Esophagus squamous epithelium (tissue), 5 donors: ENCODE results near the gene ZNF407. TPM values are rescaled to one million over a fixed set of nuclear protein-coding genes. Genes with fewer than 3 reads are reported as not detected.
A peak's percentile ranks its signal among the peaks of the same experiment; 100 is the strongest.

Experiments used
- DNase-seq: peaks from one replicate; lab custom pipeline; 2025; lab: John Stamatoyannopoulos, UW
- H3K27ac ChIP-seq, 4 donors: fragments of 200-600 bp; sonication (generic); one replicate each; pipeline ENCODE4 v1.5.1; 2016 to 2019; ENCODE audit warnings: mild to moderate bottlenecking in 1 of 4
- H3K27me3 ChIP-seq, 4 donors: fragments of 200-600 bp; sonication (generic); 1 replicate in 3 of 4; 2 replicates in 1 of 4; pipeline versions ENCODE4 v1.5.1 to v1.6.0; 2017 to 2021; ENCODE audit warnings: antibody characterized with exemption in 1 of 4
- H3K36me3 ChIP-seq, 3 donors: fragments of 200-600 bp; sonication (generic); one replicate each; pipeline ENCODE4 v1.5.1; 2016 to 2019
- H3K4me1 ChIP-seq, 3 donors: fragments of 200-600 bp; sonication (generic); one replicate each; pipeline ENCODE4 v1.5.1; 2017 to 2019
- H3K4me3 ChIP-seq, 4 donors: fragments of 200-600 bp; sonication (generic); 1 replicate in 3 of 4; 2 replicates in 1 of 4; pipeline ENCODE4 v1.5.1; 2016 to 2019; ENCODE audit warnings: mild to moderate bottlenecking in 2 of 4, moderate library complexity in 1 of 4
- H3K9me3 ChIP-seq, 3 donors: fragments of 200-600 bp; sonication (generic); one replicate each; pipeline ENCODE4 v1.5.1; 2016 to 2019
- POLR2A ChIP-seq, 4 donors: fragments of 450-650 bp; IDR thresholded peaks; one replicate each; pipeline ENCODE4 v1.6.1; 2017; ENCODE audit warnings: antibody characterized with exemption in 4 of 4, mild to moderate bottlenecking in 4 of 4, moderate library complexity in 3 of 4
- WGBS, 2 donors: methylation state at CpG; one replicate each; pipeline ENCODE4 v1.1.5; 2018; 5-methylcytosine and 5-hydroxymethylcytosine counted together
- intact Hi-C: fragments of 100-400 bp; cut with DNase I; formaldehyde crosslinking; loops from one replicate; pipeline ENCODE4 v1.15.0; 2022
- total RNA-seq, 4 donors: library from RNA; depleted of rRNA; stranded (reverse); fragments of >200 nt; gene quantifications; one replicate each; pipeline ENCODE4 v1.1.0, GENCODE V29; 2016
- TF ChIP-seq, protein P1 (sequence below), 6 experiments: fragments of 450-650 bp in 4 of 6; fragments of 200-600 bp in 2 of 6; sonication (generic) in 2 of 6; IDR thresholded peaks; one replicate each; pipeline ENCODE4 v1.5.1; 2016 to 2019; ENCODE audit warnings: antibody characterized with exemption in 6 of 6, mild to moderate bottlenecking in 4 of 6, moderate library complexity in 4 of 6
- donor health status: DM: yes; HTN: yes; CAD: no.

The ZNF407 gene
- total RNA-seq, 4 donors from 2014 or later: 6.4 to 21.2 (median 13.1) TPM

DNA sequence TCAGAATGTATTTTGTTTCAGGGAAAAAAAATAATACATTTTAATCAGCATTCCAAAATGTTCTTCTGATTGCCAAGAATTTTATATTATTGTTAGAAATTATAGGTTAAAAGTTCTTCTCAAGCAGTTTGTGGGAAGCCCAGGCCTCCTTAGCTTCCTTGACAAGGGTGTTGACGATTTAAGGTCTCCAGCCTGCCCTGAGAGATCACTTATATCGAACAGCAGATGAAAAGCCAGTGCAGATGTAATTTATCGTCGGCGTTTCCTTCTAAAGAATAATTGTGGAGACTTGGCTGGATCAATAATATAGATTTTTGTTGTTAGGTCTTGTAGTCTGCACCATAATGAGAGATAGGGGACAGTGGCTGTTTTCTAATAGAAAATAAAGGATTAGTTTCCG lies 280.6 kb downstream of the ZNF407 start:
- TF ChIP-seq, protein P1, sequence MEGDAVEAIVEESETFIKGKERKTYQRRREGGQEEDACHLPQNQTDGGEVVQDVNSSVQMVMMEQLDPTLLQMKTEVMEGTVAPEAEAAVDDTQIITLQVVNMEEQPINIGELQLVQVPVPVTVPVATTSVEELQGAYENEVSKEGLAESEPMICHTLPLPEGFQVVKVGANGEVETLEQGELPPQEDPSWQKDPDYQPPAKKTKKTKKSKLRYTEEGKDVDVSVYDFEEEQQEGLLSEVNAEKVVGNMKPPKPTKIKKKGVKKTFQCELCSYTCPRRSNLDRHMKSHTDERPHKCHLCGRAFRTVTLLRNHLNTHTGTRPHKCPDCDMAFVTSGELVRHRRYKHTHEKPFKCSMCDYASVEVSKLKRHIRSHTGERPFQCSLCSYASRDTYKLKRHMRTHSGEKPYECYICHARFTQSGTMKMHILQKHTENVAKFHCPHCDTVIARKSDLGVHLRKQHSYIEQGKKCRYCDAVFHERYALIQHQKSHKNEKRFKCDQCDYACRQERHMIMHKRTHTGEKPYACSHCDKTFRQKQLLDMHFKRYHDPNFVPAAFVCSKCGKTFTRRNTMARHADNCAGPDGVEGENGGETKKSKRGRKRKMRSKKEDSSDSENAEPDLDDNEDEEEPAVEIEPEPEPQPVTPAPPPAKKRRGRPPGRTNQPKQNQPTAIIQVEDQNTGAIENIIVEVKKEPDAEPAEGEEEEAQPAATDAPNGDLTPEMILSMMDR (IDR thresholded peaks at IDR 0.05): no peak
- intact Hi-C loops: no loop called here
- no peak overlapping the region for H3K4me3 ChIP-seq
- no peaks in the 10 kb centered on the region for H3K4me1 ChIP-seq
- H3K36me3 ChIP-seq: peaks cover 0 to 40% (median 0%) of the 10 kb centered on the region in 3 donors
- no peak overlapping the region for H3K27ac ChIP-seq
- H3K9me3 ChIP-seq: no peaks in the 10 kb centered on the region
- 90 to 97% methylated on average over 6 of the region's 6 CpGs for WGBS, 2 donors
- no peak for DNase-seq
- H3K27me3 ChIP-seq: no peaks in the 10 kb centered on the region

DNA sequence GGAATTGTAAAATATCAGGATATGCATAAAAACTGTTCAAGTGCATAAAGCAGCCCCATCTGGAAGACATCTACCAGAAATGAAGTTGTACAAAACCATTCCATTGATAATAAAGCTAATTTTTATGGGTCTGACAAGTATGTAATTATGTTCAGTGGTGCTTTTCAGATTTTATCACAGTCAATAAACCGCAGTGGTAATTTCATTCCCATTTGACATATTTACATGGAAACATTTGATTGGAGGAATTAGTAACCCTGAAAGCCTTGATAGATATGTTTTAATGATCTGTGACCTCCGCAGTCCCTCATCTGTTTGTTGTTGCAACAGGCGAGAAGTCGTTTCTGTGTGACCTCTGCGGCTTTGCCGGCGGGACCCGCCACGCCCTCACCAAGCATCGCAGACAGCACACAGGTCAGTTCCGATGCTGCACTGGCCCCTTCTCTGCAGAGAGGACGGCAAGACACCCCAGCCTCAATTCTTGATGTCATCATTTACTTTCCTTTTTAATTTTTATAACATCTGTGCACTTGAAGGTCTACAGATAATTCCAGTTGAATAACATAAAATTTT lies 283.1 kb downstream of the ZNF407 start:
- TF ChIP-seq, protein P1 (IDR thresholded peaks at IDR 0.05): no peak
- TF ChIP-seq POLR2A (IDR thresholded peaks at IDR 0.05): no peak
- no peak for DNase-seq
- peaks cover 0 to 46% (median 0%) of the 10 kb centered on the region in 3 donors for H3K36me3 ChIP-seq
- no peaks in the 10 kb centered on the region for H3K9me3 ChIP-seq
- intact Hi-C loops: no loop called here
- WGBS, 2 donors: 77 to 80% methylated on average over 12 of the region's 12 CpGs
- H3K4me3 ChIP-seq: no peak overlapping the region
- H3K27ac ChIP-seq: no peak overlapping the region
- no peaks in the 10 kb centered on the region for H3K4me1 ChIP-seq
- H3K27me3 ChIP-seq: no peaks in the 10 kb centered on the region

DNA sequence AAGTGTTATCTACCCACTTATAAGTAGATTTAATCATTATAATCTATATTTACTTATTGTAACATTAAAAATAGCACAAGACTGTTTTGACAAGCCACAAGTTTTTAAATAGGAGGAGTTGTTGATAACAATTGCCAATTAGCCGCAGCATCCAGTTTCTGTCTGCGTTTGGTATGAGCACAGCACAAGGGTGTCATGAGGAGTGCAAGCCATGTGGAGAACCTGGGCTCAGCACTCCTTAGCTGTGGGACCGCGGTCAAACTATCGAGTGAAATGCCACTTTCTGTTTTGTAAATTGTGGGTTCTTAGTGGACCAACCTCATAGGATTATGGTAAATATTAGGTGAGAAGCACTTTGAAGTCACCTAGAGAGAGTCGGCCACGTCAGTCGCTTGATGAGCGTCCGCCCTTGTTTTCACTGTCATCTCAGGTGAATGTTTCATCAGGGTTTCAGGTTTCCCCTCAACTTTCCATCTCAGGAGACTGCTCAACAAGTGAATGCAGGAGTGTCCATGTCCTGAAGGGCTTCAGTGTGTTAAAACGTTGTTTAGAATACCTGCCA lies 294.5 kb downstream of the ZNF407 start:
- Histone ChIP-seq H3K4me1 (peaks cover 0 to 5% (median 0%) of the 10 kb centered on the region in 3 donors), H3K27ac (no peak overlapping the region), H3K27me3 (no peaks in the 10 kb centered on the region), H3K9me3 (no peaks in the 10 kb centered on the region), H3K4me3 (no peak overlapping the region), H3K36me3 (peaks cover 0 to 24% (median 0%) of the 10 kb centered on the region in 3 donors)
- TF ChIP-seq, protein P1 (IDR thresholded peaks at IDR 0.05): no peak
- TF ChIP-seq POLR2A (IDR thresholded peaks at IDR 0.05): no peak
- DNase-seq: no peak
- intact Hi-C loops: no loop called here
- 93 to 95% methylated on average over 11 of the region's 11 CpGs for WGBS, 2 donors

DNA sequence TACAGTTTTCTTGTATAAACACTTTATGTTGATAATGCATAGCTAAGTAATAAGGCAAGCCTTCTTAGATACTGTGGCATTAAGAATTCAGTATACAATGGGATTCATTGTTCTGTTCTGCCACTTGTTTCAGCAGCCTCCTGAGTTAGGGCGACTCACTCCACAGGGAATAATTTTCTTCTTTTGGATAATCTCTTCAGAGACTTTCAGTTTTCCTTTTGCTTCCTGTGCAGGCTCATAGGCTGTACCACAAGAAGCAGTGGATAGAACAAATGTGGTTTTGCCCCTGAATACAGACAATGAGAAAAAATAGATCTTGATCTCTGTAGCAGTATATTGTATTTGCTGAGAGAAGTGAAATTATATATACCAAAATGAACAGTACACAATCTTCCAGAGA lies 298.0 kb downstream of the ZNF407 start:
- no peak for TF ChIP-seq POLR2A (IDR thresholded peaks at IDR 0.05)
- TF ChIP-seq, protein P1 (IDR thresholded peaks at IDR 0.05): no peak
- H3K4me3 ChIP-seq: no peak overlapping the region
- intact Hi-C loops: no loop called here
- H3K27me3 ChIP-seq: no peaks in the 10 kb centered on the region
- no peak for DNase-seq
- 46 to 47% methylated on average over 1 of the region's 1 CpG for WGBS, 2 donors
- H3K36me3 ChIP-seq: peaks cover 0 to 14% (median 0%) of the 10 kb centered on the region in 3 donors
- peaks cover 0 to 11% (median 0%) of the 10 kb centered on the region in 3 donors for H3K4me1 ChIP-seq
- H3K9me3 ChIP-seq: no peaks in the 10 kb centered on the region
- H3K27ac ChIP-seq: no peak overlapping the region

DNA sequence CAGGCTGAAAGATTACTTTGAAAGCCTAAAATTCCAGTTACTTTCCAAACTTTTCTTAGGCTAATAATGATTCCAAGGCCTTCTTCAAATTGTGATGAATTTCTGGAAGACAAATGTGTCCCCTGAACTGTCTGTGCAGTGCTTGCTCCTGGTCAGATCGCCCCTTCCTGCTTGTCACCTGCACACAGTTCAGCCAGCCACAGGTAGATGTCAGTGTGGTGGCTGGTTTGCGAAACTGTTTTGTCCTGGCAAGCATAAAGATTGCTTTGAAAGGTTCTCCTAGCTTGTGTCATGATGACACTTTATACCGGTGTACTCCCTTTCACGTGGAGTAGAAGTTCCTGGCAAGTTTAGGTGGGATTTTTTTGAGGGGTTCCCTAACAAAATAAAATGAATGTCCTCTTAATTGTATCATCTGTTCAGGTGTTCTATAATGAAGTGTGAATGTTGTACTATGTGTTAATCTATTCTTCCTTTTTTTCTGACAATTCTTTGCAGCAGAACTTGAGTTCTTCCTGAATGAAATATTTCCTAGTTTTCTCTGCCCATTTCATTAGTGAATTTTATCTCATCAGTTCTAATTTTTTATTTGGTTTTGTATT lies 298.8 kb downstream of the ZNF407 start:
- Histone ChIP-seq H3K4me1 (peaks cover 0 to 11% (median 0%) of the 10 kb centered on the region in 3 donors), H3K27ac (no peak overlapping the region), H3K4me3 (no peak overlapping the region), H3K27me3 (no peaks in the 10 kb centered on the region), H3K36me3 (peaks cover 0 to 6% (median 0%) of the 10 kb centered on the region in 3 donors), H3K9me3 (no peaks in the 10 kb centered on the region)
- TF ChIP-seq, protein P1 (IDR thresholded peaks at IDR 0.05): peak in 5 of 6 experiments; percentile 49 to 77 (median 63)
- TF ChIP-seq POLR2A (IDR thresholded peaks at IDR 0.05): no peak
- WGBS, 2 donors: 16 to 32% methylated on average over 4 of the region's 4 CpGs
- DNase-seq: no peak
- intact Hi-C loops: no loop called here
